Epithelial cell of proximal tubule (primary cell): Measurements from ENCODE around the gene KCNJ6. TPM values are rescaled to one million over a fixed set of nuclear protein-coding genes. Genes with fewer than 3 reads are reported as not detected.
"Not testable (repeated sequence)": the region's sequence is repeated elsewhere in the genome, so short reads cannot be mapped to it uniquely, and the experiment has no call there.

ENCODE experiments used
- DNase-seq: peaks from one replicate; pipeline ENCODE4 v3.0.0-alpha.2; 2011; ENCODE audit warnings: low read depth
- H3K4me3 ChIP-seq: 2 replicates; pipeline ENCODE4 v1.5.1; 2011; ENCODE audit warnings: low read depth, mild to moderate bottlenecking, low read length
- total RNA-seq: library from RNA; depleted of rRNA; stranded (reverse); fragments of >200 nt; gene quantifications from 2 replicates; pipeline ENCODE4 v1.2.3, GENCODE V29; 2015
- TF ChIP-seq, protein P1 (sequence below): conservative IDR thresholded peaks from 2 replicates; pipeline ENCODE4 v1.5.1; 2012; ENCODE audit warnings: low read depth, mild to moderate bottlenecking, low read length

Gene KCNJ6
- total RNA-seq, 1 donor from 2014 or later, result under 0.01 TPM

- no peak overlapping the region for H3K4me3 ChIP-seq
- DNase-seq, result no peak
- TF ChIP-seq, protein P1, sequence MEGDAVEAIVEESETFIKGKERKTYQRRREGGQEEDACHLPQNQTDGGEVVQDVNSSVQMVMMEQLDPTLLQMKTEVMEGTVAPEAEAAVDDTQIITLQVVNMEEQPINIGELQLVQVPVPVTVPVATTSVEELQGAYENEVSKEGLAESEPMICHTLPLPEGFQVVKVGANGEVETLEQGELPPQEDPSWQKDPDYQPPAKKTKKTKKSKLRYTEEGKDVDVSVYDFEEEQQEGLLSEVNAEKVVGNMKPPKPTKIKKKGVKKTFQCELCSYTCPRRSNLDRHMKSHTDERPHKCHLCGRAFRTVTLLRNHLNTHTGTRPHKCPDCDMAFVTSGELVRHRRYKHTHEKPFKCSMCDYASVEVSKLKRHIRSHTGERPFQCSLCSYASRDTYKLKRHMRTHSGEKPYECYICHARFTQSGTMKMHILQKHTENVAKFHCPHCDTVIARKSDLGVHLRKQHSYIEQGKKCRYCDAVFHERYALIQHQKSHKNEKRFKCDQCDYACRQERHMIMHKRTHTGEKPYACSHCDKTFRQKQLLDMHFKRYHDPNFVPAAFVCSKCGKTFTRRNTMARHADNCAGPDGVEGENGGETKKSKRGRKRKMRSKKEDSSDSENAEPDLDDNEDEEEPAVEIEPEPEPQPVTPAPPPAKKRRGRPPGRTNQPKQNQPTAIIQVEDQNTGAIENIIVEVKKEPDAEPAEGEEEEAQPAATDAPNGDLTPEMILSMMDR, result no peak
These were observed 270.4 kb downstream of the KCNJ6 start for GRCh38 chr21:37645848-37646247.

DNA sequence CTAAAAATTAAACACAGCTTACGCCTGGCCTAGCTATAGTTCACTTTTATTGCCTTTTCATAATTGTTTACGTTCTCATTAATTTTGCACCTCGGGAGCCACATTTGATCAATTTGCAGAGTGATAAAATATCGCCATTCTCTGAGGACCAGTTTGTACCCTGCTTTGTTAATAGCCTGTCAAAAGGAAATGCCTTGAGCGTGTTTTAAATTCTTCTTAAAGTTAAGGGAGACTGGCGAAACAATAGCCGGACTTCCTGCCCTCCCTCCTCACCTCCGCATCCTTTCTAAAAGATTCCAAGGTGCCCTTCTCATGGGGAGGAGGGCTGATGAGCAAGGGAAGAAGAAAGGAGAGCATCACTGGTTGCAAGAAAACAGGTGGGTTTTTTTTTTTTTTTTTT lies 271.6 kb downstream of the KCNJ6 start:
- DNase-seq, result no peak
- TF ChIP-seq, protein P1, result no peak
- no peak overlapping the region for H3K4me3 ChIP-seq

DNA sequence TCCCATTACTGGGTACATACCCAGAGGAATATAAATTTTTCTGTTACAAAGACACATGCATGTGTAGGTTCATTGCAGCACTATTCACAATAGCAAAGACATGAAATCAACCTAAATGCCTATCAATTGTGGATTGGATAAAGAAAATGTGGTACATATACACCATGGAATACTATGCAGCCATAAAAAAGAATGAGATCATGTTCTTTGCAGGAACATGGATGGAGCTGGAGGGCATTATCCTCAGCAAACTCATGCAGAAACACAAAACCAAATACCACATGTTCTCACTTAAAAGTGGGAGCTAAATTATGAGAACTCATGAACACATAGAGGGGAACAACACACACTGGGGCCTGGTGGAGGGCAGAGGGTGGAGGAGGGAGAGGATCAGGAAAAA lies 272.4 kb downstream of the KCNJ6 start:
- DNase-seq, H3K4me3 ChIP-seq: not testable (repeated sequence)

- TF ChIP-seq, protein P1, result peak; percentile 28
- DNase-seq, result no peak
- H3K4me3 ChIP-seq, result no peak overlapping the region
These were observed 273.8 kb downstream of the KCNJ6 start for GRCh38 chr21:37642493-37642892.

- TF ChIP-seq, protein P1, result no peak
- H3K4me3 ChIP-seq, result no peak overlapping the region
- DNase-seq, result no peak
These were observed 276.5 kb downstream of the KCNJ6 start for GRCh38 chr21:37639756-37640155.

GRCh38 chr21:37636152-37636860 lies 280.0 kb downstream of the KCNJ6 start:
- TF ChIP-seq, protein P1, result no peak
- DNase-seq, result peak; percentile 38
- H3K4me3 ChIP-seq, result no peak overlapping the region

DNA sequence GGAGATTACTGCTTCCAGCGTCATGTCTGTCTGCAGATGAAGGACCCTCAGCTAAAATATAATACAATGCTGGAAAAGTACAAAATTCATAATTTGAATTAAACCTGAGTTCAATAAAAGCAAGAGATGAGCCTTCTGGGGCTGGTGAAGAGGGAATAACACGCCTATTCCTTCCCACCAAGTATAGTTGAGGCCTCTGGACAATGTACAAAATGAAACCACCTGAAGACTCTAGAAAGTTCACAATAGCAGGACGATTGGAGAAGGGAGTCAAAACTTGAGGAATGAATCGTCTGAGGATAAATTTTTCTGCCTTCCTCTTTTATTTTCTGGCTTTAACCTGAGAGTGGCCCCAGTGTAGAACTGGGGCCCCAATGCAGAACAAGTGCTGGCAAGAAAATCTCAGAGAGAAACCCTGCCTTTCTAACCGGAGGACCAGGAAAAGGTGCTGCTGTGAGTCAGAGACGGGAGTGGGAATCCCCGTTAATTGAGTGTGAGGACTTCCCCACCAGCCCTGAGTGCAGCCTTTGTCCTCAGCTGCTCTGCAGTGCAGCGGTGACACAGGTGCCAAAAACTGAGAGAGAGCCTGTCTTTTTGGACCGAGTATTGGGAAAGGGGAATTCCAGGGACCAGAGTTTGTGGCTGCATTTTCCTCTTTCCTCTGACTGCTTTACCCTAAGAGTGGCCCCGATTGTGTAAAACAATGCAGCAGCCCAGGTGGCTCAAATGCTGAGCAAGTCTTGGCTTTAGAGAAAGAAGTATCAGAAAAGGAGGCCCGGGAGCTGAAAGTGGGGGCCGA lies 284.7 kb downstream of the KCNJ6 start:
- TF ChIP-seq, protein P1, result no peak
- DNase-seq, result peak; percentile 43
- H3K4me3 ChIP-seq, result no peak overlapping the region
